HG02943 (cell line): ENCODE data around the gene GPR89B.
"Not testable (repeated sequence)": the region's sequence is repeated elsewhere in the genome, so short reads cannot be mapped to it uniquely, and the experiment has no call there.

Source experiments
- ATAC-seq: cut with Tn5 transposase; IDR thresholded peaks from one replicate; pipeline ENCODE4 v1.9.1; 2021; ENCODE audit warnings: mild to moderate bottlenecking, low read depth, moderate library complexity; ENCODE audit not compliant: unreplicated experiment

GPR89B gene

DNA sequence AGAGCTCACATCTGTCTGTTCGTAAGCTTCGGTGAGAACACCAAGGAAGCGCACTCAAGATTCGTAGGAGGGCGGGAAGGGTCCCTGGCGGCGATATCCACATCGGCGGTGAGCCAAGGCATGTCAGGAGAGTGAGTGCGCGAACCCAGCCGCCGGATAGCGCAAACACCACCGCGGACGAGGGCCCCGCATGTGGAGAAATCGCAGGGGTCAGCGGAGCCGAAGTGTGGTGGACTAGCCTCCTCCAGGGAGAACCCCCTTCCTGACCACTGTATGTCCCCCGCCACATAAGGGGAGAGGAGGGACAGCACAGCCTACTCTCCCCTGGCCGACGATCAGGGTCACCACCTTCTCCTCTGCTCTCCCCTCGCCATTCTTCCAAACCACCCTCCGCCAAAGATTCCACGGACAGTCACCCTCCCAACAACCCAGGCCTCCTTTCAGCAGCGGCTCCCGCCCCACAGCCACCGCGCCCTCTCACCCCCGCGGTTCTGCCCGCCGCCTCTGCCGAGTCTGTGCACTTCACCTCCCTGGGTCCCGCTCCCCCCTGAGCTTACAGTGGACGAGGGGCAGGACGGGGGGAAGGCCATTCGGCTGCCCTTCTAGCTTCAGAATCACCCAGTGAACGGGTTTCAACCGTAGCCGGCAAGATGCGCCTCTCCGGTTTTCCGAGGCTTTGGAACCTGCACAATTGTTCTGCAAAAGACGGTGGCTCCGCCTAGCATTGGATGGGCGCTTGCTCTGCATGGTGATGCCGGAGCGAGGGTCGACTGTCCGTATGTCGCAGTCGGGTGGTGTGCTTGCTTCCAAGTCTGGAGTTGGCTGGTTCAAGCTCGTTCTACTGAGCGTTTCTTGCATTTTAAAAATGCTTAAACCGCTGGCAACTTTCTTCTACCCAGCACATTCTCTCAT, 86.3 kb downstream of the GPR89B start:
- not testable (repeated sequence) for ATAC-seq

DNA sequence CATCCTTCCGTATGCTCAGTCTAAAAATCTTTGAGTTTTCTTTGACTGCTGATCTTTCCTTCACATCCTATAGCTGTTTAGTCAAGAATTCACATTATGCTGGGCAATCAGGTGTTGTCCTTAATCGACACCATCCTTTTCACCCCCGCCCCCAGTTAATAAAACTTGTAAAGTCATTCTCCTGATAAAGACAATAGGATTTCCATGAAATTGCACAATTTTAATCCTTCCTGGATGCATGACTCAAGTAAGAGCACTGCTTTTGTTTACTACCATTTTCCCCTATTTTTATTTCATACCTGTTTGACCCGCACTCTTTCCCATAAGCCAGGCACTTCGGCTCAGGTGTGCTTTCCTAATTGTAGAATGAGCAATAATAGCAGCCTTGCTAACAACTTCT, 96.7 kb downstream of the GPR89B start:
- ATAC-seq: not testable (repeated sequence)

DNA sequence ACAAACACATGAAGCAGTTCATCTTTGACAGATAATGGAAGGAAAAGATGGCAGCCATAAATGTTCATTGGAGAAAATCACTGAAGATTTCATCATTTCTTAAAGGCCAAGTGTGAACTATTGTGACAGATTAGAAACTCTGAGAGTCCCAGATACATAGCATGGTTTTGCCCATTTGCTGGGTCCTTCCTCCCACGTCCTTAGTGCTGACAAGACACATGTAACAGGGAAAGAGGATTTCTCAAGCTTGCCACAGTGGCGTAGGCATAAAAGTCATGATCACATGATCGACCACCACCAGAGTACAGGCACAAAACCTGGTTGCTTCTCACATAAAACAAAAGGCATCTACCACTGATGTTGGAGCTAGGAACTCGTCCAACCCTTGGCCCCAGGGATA, 98.8 kb downstream of the GPR89B start:
- ATAC-seq: not testable (repeated sequence)

DNA sequence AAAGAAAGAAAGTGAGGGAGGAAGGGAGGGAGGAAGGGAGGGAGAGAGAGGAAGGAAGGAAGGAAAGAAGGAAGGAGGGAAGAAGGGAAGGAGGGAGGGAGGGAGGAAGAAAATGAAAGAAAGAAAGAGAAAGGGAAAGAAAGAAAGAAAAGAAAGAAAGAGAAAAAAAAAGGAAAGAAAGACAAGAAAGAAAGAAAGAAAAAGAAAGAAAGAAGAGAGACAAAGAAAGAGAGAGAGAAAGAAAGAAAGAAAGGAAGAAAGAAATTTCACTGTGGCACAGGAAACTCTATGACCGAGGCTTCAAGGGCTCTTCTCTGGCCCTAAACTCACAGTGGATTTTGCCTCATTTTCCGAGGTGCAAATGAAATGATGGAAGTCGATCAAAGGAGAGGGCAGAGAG, 104.0 kb downstream of the GPR89B start:
- not testable (repeated sequence) for ATAC-seq

DNA sequence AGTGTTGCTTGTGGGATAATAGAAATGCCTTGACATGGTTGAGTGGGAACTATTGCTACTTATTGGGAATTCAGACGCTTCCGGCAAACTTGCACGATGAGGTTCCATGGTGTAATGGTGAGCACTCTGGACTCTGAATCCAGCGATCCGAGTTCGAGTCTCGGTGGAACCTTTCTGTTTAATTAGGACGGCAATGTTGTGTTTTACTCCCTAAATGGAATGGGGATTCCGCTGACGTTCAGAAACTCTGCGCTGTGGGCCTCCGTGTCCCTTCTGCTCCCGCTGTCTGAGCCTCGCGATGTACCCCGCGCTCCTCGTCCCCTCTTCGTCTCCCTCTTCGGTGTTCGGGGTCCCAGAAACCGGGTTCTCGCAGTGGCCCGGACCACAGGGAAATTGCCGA, 104.5 kb downstream of the GPR89B start:
- ATAC-seq: not testable (repeated sequence)

DNA sequence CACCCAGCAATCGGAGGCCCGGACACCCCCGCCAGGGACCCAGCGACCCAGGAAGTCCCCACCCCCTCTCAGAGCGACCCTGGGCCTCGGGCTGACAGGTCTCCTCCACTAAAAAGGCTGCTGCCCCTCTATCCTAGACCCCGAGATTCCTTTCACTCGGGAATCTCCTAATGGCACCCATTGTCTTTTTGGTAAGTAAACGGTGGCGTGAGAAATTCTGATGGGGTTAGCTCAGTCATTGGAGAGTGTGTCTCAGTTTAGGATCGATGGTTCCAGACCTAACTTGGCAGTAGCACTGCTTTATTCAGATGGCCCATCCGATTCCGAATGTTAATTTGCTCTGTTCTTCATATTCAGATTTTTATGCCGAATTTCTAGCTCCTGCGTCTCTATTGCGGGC, 104.9 kb downstream of the GPR89B start:
- not testable (repeated sequence) for ATAC-seq

DNA sequence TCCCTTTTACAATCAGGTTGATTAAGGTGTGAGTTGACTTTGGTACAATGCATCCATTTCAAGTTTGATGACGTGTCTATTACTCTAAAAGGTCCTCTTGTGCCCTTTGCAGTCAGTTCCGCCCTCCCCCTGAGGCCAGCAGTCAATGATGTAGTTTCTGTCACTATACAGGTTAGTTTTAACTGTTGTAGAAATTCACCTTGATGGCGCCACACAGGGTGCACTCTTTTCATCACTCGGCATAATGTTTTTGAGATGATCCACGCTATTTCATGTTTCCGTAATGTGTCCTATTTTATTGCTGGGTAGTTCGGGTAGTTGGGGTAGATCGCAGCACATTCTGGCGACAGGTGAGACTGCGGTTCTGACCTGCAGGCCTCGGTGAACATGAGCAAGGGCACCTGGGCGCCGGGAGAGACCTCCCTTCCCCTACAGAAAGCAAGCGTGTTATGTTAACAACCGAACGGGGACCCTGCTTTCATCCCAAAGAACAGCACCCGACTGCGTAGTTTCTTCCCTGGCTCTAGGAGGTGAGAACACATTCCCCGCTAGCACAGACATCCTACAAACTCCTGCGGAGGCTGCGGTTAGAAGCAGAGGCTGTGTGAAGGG, 109.7 kb downstream of the GPR89B start:
- peak; percentile 19 for ATAC-seq

- peak; percentile 86 for ATAC-seq
Measured at GRCh38 chr1:148038462-148039333, 110.5 kb downstream of the GPR89B start.
